Immature natural killer cell (primary cell): Measurements from ENCODE around the gene CD93. TPM values are rescaled to one million over a fixed set of nuclear protein-coding genes. Genes with fewer than 3 reads are reported as not detected.

Source experiments
- DNase-seq, 3 donors: peaks; one replicate each; pipeline ENCODE4 v3.0.0; 2022; ENCODE audit warnings: mixed read lengths in 1 of 3
- H3K27ac Mint-ChIP-seq, 6 donors: one replicate each; pipeline ENCODE4 v1.8.0; 2020; ENCODE audit warnings: mixed read lengths in 6 of 6, mild to moderate bottlenecking in 5 of 6, inconsistent platforms in 4 of 6, moderate library complexity in 3 of 6
- H3K27me3 Mint-ChIP-seq, 3 donors: one replicate each; pipeline ENCODE4 v1.8.0; 2020 to 2021; ENCODE audit warnings: low read depth in 3 of 3, mild to moderate bottlenecking in 3 of 3, mixed read lengths in 3 of 3, moderate library complexity in 3 of 3, inconsistent platforms in 1 of 3
- H3K36me3 Mint-ChIP-seq, 3 donors: one replicate each; pipeline ENCODE4 v1.8.0; 2020; ENCODE audit warnings: mixed read lengths in 3 of 3, inconsistent platforms in 2 of 3, mild to moderate bottlenecking in 2 of 3
- H3K4me1 Mint-ChIP-seq, 2 donors: one replicate each; pipeline ENCODE4 v1.8.0; 2020; ENCODE audit warnings: inconsistent platforms in 2 of 2, mild to moderate bottlenecking in 2 of 2, mixed read lengths in 2 of 2, moderate library complexity in 1 of 2
- H3K4me3 Mint-ChIP-seq, 5 donors: one replicate each; pipeline ENCODE4 v1.8.0; 2020; ENCODE audit warnings: mild to moderate bottlenecking in 5 of 5, mixed read lengths in 5 of 5, inconsistent platforms in 3 of 5, moderate library complexity in 3 of 5
- H3K9me3 Mint-ChIP-seq, 6 donors: one replicate each; pipeline ENCODE4 v1.8.0; 2020; ENCODE audit warnings: mild to moderate bottlenecking in 6 of 6, mixed read lengths in 6 of 6, inconsistent platforms in 4 of 6, moderate library complexity in 3 of 6
- polyA plus RNA-seq, 3 donors: library from polyadenylated mRNA; unstranded; fragments of 300-500 nt; fragmentation: Illumina TruSeq; gene quantifications; one replicate each; pipeline ENCODE4 v1.2.3, GENCODE V29; 2021

The CD93 gene
- polyA plus RNA-seq, 3 donors from 2014 or later = 0.18 to 0.71 TPM; not detected in 1

DNA sequence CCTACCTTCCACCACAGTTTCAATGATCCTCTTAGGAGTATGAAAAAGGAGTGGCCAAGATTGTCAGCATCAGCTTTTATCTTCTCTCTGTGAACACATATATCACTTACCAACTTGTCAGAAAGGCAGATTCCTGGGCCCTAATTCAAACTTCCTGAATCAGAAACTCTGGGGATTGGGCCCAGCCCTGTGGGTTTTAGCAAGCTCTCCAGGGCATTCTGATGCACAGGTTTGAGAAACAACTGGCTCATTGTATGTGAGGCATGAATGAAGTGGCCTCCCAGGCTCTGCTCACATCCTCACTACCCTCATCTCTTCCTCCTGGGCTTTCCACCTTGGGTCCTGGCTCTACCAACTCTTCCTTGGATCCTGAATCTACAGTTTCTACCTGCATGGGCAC lies 23.5 kb downstream of the CD93 start:
- Mint-ChIP-seq H3K9me3 (no peaks in the 10 kb centered on the region), H3K4me1 (no peaks in the 10 kb centered on the region)

GRCh38 chr20:23061734-23062561 lies 24.2 kb downstream of the CD93 start:
- peaks cover 0 to 9% (median 6%) of the 10 kb centered on the region in 3 donors for H3K27me3 Mint-ChIP-seq

More for the DNA sequence above, 23.5 kb downstream of the CD93 start:
- Mint-ChIP-seq H3K4me3 (no peak overlapping the region), H3K36me3 (peaks cover 0 to 5% (median 0%) of the 10 kb centered on the region in 3 donors), H3K27ac (no peak overlapping the region), H3K27me3 (peaks cover 0 to 7% (median 6%) of the 10 kb centered on the region in 3 donors)
- no peak for DNase-seq

GRCh38 chr20:23061262-23061661 lies 24.9 kb downstream of the CD93 start:
- Mint-ChIP-seq H3K36me3 (no peaks in the 10 kb centered on the region), H3K9me3 (peaks cover 0 to 5% (median 0%) of the 10 kb centered on the region in 6 donors), H3K4me1 (no peaks in the 10 kb centered on the region), H3K27me3 (peaks cover 0 to 8% (median 6%) of the 10 kb centered on the region in 3 donors), H3K27ac (no peak overlapping the region), H3K4me3 (no peak overlapping the region)
- DNase-seq = no peak

More at GRCh38 chr20:23061734-23062561, 24.2 kb downstream of the CD93 start:
- Mint-ChIP-seq H3K27ac (no peak overlapping the region), H3K4me1 (no peaks in the 10 kb centered on the region), H3K9me3 (no peaks in the 10 kb centered on the region), H3K4me3 (no peak overlapping the region), H3K36me3 (peaks cover 0 to 4% (median 0%) of the 10 kb centered on the region in 3 donors)
- no peak for DNase-seq

- Mint-ChIP-seq H3K27me3 (peaks cover 0 to 8% (median 6%) of the 10 kb centered on the region in 3 donors), H3K4me1 (no peaks in the 10 kb centered on the region), H3K9me3 (peaks cover 0 to 5% (median 0%) of the 10 kb centered on the region in 6 donors), H3K36me3 (no peaks in the 10 kb centered on the region), H3K27ac (no peak overlapping the region), H3K4me3 (no peak overlapping the region)
- no peak for DNase-seq
Observed at GRCh38 chr20:23060629-23061028, 25.5 kb downstream of the CD93 start.

GRCh38 chr20:23059846-23060245 lies 26.3 kb downstream of the CD93 start:
- H3K4me3 Mint-ChIP-seq = no peak overlapping the region
- H3K4me1 Mint-ChIP-seq = no peaks in the 10 kb centered on the region
- H3K36me3 Mint-ChIP-seq = no peaks in the 10 kb centered on the region
- H3K27me3 Mint-ChIP-seq = peaks cover 0 to 6% (median 2%) of the 10 kb centered on the region in 3 donors
- no peak for DNase-seq
- peaks cover 0 to 5% (median 0%) of the 10 kb centered on the region in 6 donors for H3K9me3 Mint-ChIP-seq
- no peak overlapping the region for H3K27ac Mint-ChIP-seq

DNA sequence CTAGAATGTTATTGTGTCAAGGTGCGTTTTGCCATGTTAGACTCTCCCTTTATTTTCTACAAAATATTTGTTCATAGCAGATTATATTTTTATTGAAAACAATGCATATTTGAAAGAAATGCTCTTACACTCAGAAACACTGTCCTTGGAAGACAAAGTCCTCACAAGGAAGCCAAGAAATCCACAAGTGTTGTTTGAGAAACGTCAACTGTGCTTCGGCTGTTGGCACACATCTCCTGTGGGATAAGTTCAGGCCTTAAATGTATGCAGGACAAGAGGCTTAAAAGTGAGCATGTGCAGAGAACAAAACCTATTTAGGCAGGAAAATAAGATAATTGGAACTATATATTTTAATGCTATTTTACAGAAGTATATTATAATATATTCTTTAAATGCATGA lies 27.1 kb downstream of the CD93 start:
- Mint-ChIP-seq H3K27me3 (peaks cover 0 to 4% (median 2%) of the 10 kb centered on the region in 3 donors), H3K27ac (no peak overlapping the region), H3K36me3 (no peaks in the 10 kb centered on the region), H3K4me3 (no peak overlapping the region), H3K9me3 (peaks cover 0 to 5% (median 0%) of the 10 kb centered on the region in 6 donors), H3K4me1 (no peaks in the 10 kb centered on the region)
- DNase-seq = no peak

DNA sequence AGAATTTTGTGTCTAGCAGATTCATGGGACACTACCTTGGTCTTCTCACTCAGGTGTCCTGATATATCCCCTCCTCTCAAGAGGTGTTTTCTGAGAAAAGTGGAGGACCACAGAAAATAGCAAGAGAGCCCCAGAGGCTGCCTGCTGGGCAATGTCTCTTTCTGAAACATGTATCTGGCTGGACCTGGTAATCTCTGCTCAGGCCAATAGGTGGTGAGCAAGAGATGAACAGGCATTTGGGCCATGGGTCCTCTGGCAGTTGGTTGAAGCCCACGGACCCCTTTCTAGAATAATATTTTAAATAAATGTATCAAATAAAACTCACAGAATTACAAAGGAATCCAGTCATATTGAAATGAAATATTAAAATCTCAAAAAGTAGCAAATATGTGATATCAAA lies 27.9 kb downstream of the CD93 start:
- no peak overlapping the region for H3K27ac Mint-ChIP-seq
- H3K4me1 Mint-ChIP-seq = no peaks in the 10 kb centered on the region
- DNase-seq = no peak
- H3K36me3 Mint-ChIP-seq = no peaks in the 10 kb centered on the region
- H3K27me3 Mint-ChIP-seq = peaks cover 0 to 4% (median 3%) of the 10 kb centered on the region in 3 donors
- peaks cover 0 to 5% (median 0%) of the 10 kb centered on the region in 6 donors for H3K9me3 Mint-ChIP-seq
- H3K4me3 Mint-ChIP-seq = no peak overlapping the region

DNA sequence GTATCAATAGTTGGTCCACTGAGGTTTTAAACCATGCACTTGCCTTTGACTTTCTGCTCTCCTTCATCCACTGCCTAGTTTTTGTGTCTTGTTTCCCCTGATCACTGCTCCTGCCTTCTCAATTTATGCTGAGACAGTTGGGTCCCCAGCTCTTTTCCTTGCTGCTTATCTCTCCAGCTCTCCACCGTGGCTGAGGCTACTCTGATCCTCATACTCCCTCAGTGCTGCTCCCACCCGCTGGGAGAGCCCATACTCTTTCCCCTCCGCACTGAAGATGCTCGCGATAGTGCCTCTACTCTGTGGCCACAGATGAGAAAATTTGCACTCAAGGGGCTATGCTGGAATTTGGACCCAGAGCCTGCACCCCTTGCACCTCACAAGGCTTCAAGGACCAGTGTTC lies 33.2 kb downstream of the CD93 start:
- Mint-ChIP-seq H3K4me3 (no peak overlapping the region), H3K36me3 (no peaks in the 10 kb centered on the region), H3K9me3 (peaks cover 0 to 5% (median 0%) of the 10 kb centered on the region in 6 donors), H3K27ac (no peak overlapping the region), H3K4me1 (peaks cover 7 to 14% of the 10 kb centered on the region in 2 donors), H3K27me3 (peaks cover 0 to 17% (median 6%) of the 10 kb centered on the region in 3 donors)
- no peak for DNase-seq

DNA sequence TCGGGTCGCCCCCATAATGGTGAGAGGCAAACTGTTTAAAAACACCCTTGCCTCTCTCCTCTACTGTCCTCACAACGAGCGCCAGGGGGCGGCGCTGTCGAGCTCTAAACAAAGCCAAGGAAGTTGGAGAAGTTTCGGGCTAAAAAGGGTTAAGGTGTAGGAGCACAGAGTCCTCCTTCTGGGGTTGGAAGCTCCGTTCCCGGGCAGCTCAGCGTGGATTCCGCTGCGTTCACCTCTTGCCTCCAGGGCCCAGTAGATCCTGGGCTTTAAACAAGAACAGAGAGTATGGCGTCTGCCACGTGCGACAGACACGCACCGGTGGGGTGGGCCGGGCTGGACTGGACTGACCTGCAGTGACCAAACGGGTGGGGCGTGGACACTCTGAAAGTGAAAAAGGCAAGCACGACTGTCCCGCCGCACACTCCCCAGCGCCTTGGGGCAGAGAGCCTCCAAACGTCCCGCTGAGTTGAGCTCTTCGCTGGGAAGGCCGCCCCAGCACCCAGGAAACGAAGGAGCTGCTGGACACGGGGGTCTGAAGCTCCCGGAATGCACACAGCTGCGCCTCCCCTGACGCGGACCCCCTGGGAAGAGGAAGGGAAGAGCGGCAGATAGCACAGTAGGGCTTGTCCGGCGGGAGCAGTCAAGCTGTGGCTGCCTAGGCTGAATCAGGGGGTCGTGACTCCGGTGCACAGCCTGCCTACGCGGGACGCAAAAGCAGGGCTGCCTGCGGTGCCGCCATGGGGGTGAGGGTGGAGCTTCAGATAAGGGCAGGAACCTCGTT lies 35.1 kb downstream of the CD93 start:
- peak overlapping the region; percentile 21 to 69 (median 27) for H3K4me3 Mint-ChIP-seq
- H3K36me3 Mint-ChIP-seq = no peaks in the 10 kb centered on the region
- DNase-seq = peak in 2 of 3 donors; percentile 10 to 12
- H3K27me3 Mint-ChIP-seq = peaks cover 4 to 25% (median 12%) of the 10 kb centered on the region in 3 donors
- H3K9me3 Mint-ChIP-seq = peaks cover 0 to 4% (median 0%) of the 10 kb centered on the region in 6 donors
- H3K27ac Mint-ChIP-seq = no peak overlapping the region
- peaks cover 17 to 21% of the 10 kb centered on the region in 2 donors for H3K4me1 Mint-ChIP-seq

GRCh38 chr20:23050076-23050838 lies 35.9 kb downstream of the CD93 start:
- peaks cover 0 to 4% (median 0%) of the 10 kb centered on the region in 6 donors for H3K9me3 Mint-ChIP-seq
- H3K27ac Mint-ChIP-seq = no peak overlapping the region
- peaks cover 9 to 28% (median 16%) of the 10 kb centered on the region in 3 donors for H3K27me3 Mint-ChIP-seq
- H3K4me3 Mint-ChIP-seq = peak overlapping the region; percentile 21 to 69 (median 47)
- DNase-seq = no peak
- no peaks in the 10 kb centered on the region for H3K36me3 Mint-ChIP-seq
- H3K4me1 Mint-ChIP-seq = peaks cover 17 to 21% of the 10 kb centered on the region in 2 donors

- peak; percentile 13 to 23 (median 14) for DNase-seq
Observed at GRCh38 chr20:23049201-23050075, 36.7 kb downstream of the CD93 start, which contains the start of gene THBD. THBD (minus strand) TSS chr20:23049672; CDS start chr20:23049504, 168 bp downstream.

More at GRCh38 chr20:23049201-23050075, 36.7 kb downstream of the CD93 start, which contains the start of gene THBD:
- Mint-ChIP-seq H3K4me1 (peaks cover 17 to 21% of the 10 kb centered on the region in 2 donors), H3K36me3 (peaks cover 0 to 4% (median 0%) of the 10 kb centered on the region in 3 donors), H3K27ac (no peak within 1 kb of the TSS), H3K9me3 (peaks cover 0 to 4% (median 0%) of the 10 kb centered on the region in 6 donors), H3K4me3 (peak within 1 kb of the TSS; percentile 38 to 69 (median 49)), H3K27me3 (peaks cover 9 to 28% (median 18%) of the 10 kb centered on the region in 3 donors)
